Measurements from ENCODE around the gene ANKLE2.

GRCh38 chr12:132779781-132780353 is 18.2 kb upstream of the ANKLE2 start:
- TF ChIP-seq ZBTB7A (tag by site-specific recombination; IDR thresholded peaks at IDR 0.05; ENCODE audit: low read depth) (no peak), ZNF776 (tag by site-specific recombination; IDR thresholded peaks at IDR 0.05; ENCODE audit: borderline replicate concordance) (no peak), ZNF169 (tag by site-specific recombination; IDR thresholded peaks at IDR 0.05) (no peak), CTCF (tag by site-specific recombination; IDR thresholded peaks at IDR 0.05) (no peak), ZBTB1 (tag by site-specific recombination; IDR thresholded peaks at IDR 0.05) (no peak), PBX3 (CRISPR knock-in tag; IDR thresholded peaks at IDR 0.05) (no peak), REST (tag by site-specific recombination; IDR thresholded peaks at IDR 0.05) (no peak), ZBTB11 (tag by site-specific recombination; conservative IDR thresholded peaks at IDR 0.05; ENCODE audit: low read depth) (no peak), GLIS2 (tag by site-specific recombination; IDR thresholded peaks at IDR 0.05) (no peak), ZBTB10 (tag by site-specific recombination; IDR thresholded peaks at IDR 0.05) (no peak), ZNF768 (tag by site-specific recombination; IDR thresholded peaks at IDR 0.05) (no peak), TCF7L2 (IDR thresholded peaks at IDR 0.05; ENCODE audit: borderline replicate concordance, low read depth, low read length) (no peak), YY1 (tag by site-specific recombination; IDR thresholded peaks at IDR 0.05) (no peak), ZNF501 (tag by site-specific recombination; IDR thresholded peaks at IDR 0.05) (no peak)
